Nephron (organoid): ENCODE measurements around the gene ELOVL5.

Experiments
- H3K27ac Mint-ChIP-seq, 3 experiments: 2 replicates each; pipeline ENCODE4 v1.8.0; 2020; ENCODE audit warnings: mixed read lengths in 3 of 3, mild to moderate bottlenecking in 2 of 3, moderate library complexity in 1 of 3
- H3K27me3 Mint-ChIP-seq: 2 replicates; pipeline ENCODE4 v1.8.0; 2021; ENCODE audit warnings: low read depth, mild to moderate bottlenecking, moderate library complexity, mixed read lengths
- H3K36me3 Mint-ChIP-seq: 2 replicates; pipeline ENCODE4 v1.8.0; 2020; ENCODE audit warnings: low read depth, mixed read lengths
- H3K4me1 Mint-ChIP-seq: 2 replicates; pipeline ENCODE4 v1.8.0; 2020; ENCODE audit warnings: mixed read lengths
- H3K4me3 Mint-ChIP-seq, 3 experiments: 2 replicates each; pipeline ENCODE4 v1.8.0; 2020; ENCODE audit warnings: mild to moderate bottlenecking in 3 of 3, mixed read lengths in 3 of 3, moderate library complexity in 2 of 3
- H3K9me3 Mint-ChIP-seq: 2 replicates; pipeline ENCODE4 v1.8.0; 2020; ENCODE audit warnings: mixed read lengths
- CTCF ChIP-seq, 3 experiments: fragments of 200-600 bp; sonication (generic); IDR thresholded peaks; one replicate each; pipeline ENCODE4 v1.5.0; 2021; ENCODE audit warnings: antibody characterized with exemption in 3 of 3; ENCODE audit not compliant: unreplicated experiment in 3 of 3

ELOVL5 gene

DNA sequence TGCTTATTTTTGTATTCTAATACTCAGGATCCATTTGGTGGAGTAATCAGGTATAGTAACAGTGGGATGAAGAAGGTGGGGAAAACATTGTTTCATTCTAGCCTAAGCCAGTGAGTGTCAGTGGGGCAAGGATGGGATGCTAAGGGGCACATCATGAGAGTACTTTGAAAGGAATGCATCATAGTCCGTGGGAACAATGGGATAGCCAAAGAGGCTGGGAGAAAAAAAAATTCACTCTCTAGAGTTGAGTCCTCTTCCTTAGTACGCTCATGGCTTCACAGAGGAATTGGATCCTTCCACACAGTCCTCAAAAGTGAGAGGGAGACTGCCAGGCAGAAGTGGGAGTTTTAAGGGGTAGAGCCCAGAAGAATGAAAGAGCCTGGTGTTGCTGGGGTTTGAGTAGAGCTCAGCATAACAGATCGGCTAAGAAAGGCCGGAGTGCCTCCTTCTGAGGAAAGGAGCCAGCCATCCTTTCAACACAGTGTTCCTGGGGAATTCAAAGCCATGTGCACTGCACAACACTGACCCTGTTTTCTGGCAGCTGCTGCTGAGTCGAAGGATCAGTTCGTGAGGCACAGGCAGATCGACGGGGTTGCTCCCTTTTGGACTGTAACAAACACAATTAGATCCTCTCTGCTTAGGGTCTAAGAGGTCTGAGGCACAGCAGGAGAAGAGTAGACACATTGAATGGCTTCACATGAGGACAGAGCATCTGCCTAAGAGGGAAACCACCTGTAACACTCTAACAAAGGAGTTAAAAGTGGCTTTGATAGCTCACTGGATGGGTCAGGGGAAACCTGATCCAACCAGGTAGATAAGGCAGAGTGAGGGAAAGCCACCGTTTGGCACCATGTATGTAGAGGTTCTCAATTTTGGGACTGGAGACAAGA, 61.2 kb downstream of the ELOVL5 start:
- no peaks in the 10 kb centered on the region for H3K9me3 Mint-ChIP-seq
- H3K27me3 Mint-ChIP-seq: no peaks in the 10 kb centered on the region
- TF ChIP-seq CTCF (IDR thresholded peaks at IDR 0.05; ENCODE audit: unreplicated experiment in 3 of 3): no peak
- peaks cover 46% of the 10 kb centered on the region for H3K36me3 Mint-ChIP-seq
- H3K4me3 Mint-ChIP-seq: no peak overlapping the region
- peak overlapping the region; percentile 6 to 38 (median 14) for H3K27ac Mint-ChIP-seq
- peaks cover 11% of the 10 kb centered on the region for H3K4me1 Mint-ChIP-seq

DNA sequence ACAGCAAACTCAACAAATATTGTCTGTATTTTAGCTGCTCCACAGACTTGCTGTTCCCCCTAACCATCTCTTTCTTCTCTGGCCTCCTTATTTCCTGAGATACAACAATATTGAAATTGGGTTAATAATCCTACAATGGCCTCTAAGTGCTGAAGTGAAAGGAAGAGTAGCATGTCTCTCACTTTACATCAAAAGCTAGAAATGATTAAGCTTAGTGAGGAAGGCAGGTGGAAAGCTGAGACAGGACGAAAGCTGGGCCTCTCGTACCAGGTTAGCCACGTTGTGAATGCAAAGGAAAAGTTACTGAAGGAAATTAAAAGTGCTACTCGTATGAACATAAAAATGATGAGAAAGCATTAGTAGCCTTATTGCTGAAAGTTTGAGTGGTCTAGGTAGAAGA, 63.8 kb downstream of the ELOVL5 start:
- peaks cover 11% of the 10 kb centered on the region for H3K4me1 Mint-ChIP-seq
- H3K9me3 Mint-ChIP-seq: no peaks in the 10 kb centered on the region
- peaks cover 39% of the 10 kb centered on the region for H3K36me3 Mint-ChIP-seq
- peak overlapping the region; percentile 6 to 81 (median 22) for H3K27ac Mint-ChIP-seq
- H3K4me3 Mint-ChIP-seq: no peak overlapping the region
- no peak for TF ChIP-seq CTCF (IDR thresholded peaks at IDR 0.05; ENCODE audit: unreplicated experiment in 3 of 3)
- H3K27me3 Mint-ChIP-seq: no peaks in the 10 kb centered on the region

- H3K27me3 Mint-ChIP-seq: no peaks in the 10 kb centered on the region
- H3K27ac Mint-ChIP-seq: peak overlapping the region in 1 of 3 experiments; percentile 44
- TF ChIP-seq CTCF (IDR thresholded peaks at IDR 0.05; ENCODE audit: unreplicated experiment in 3 of 3): no peak
- H3K9me3 Mint-ChIP-seq: no peaks in the 10 kb centered on the region
- peaks cover 7% of the 10 kb centered on the region for H3K4me1 Mint-ChIP-seq
- peaks cover 45% of the 10 kb centered on the region for H3K36me3 Mint-ChIP-seq
- H3K4me3 Mint-ChIP-seq: no peak overlapping the region
Measured at GRCh38 chr6:53282741-53283140, 66.0 kb downstream of the ELOVL5 start.

DNA sequence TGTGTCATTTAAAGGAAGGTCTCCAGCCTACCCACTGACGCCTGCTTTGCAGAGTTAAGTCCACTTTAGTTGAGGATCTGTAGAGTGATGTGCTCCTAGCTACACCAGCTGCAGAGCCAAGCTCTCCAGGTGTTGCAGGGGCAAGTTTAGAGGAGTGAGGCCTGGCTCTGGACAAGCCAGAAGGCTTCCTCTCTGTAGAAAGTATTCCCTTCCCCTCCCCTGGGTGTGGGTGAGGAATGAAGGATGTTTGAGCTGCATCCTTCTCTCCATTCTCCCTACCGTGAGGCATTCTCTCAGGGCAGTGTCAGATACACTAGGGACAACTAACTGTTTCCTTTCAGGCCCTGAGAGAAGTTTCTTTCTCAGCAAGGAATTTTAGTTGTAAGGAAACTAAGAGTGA, 66.5 kb downstream of the ELOVL5 start:
- H3K27me3 Mint-ChIP-seq: no peaks in the 10 kb centered on the region
- H3K9me3 Mint-ChIP-seq: no peaks in the 10 kb centered on the region
- peaks cover 40% of the 10 kb centered on the region for H3K36me3 Mint-ChIP-seq
- H3K4me1 Mint-ChIP-seq: peaks cover 2% of the 10 kb centered on the region
- H3K4me3 Mint-ChIP-seq: no peak overlapping the region
- H3K27ac Mint-ChIP-seq: peak overlapping the region in 2 of 3 experiments; percentile 23 to 44
- no peak for TF ChIP-seq CTCF (IDR thresholded peaks at IDR 0.05; ENCODE audit: unreplicated experiment in 3 of 3)

DNA sequence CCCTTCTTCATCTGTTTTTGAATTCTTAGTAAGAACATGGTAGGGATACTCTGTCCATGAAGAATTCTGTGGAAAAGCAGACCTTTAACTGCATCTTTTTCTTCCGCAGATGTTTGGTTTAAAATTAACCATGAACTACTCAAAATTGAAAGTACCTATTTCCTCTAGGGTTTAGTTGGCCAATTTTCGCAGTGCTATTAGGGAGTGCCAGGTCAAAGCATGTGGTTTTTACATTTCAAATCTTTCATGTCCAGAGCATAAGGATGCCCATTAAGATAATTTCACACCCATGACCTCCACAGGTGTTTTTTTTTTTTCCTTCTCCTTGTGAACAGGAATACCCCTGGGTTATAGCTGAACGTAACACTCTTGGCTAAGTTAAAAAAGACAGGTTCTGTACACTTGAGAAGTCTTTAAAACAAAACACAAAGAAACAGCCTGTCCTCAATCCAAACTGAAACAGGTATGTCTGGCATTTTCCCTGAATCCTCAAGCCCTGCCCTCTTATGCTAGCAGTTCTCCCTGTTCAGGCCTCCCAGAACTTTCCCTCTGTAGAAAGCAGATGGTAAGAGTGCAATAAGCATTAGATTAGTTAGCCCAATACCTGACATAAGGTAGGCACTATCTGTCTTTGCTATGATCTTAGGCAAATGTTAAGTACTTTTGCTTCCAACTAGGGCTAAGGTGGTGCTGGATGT, 67.1 kb downstream of the ELOVL5 start:
- Mint-ChIP-seq H3K4me1 (no peaks in the 10 kb centered on the region), H3K9me3 (no peaks in the 10 kb centered on the region), H3K36me3 (peaks cover 38% of the 10 kb centered on the region)

More for the DNA sequence above, 67.1 kb downstream of the ELOVL5 start:
- H3K27me3 Mint-ChIP-seq: no peaks in the 10 kb centered on the region
- TF ChIP-seq CTCF (IDR thresholded peaks at IDR 0.05; ENCODE audit: unreplicated experiment in 3 of 3): no peak
- no peak overlapping the region for H3K4me3 Mint-ChIP-seq
- H3K27ac Mint-ChIP-seq: peak overlapping the region in 2 of 3 experiments; percentile 23 to 44
